D721Med (cell line): ENCODE measurements around the gene DNAJC15.

Source experiments
- DNase-seq: peaks from one replicate; pipeline ENCODE4 v3.0.0; 2011; ENCODE audit warnings: low spot score; ENCODE audit not compliant: insufficient read length
- FAIRE-seq: peaks from 2 replicates; lab custom pipeline; 2011; peaks lifted over from hg19 to GRCh38; lab: Jason Lieb, UNC
- TF ChIP-seq, protein P1 (sequence below): IDR thresholded peaks from 2 replicates; pipeline ENCODE4 v1.5.1; 2012; ENCODE audit warnings: mild to moderate bottlenecking, control low read depth; ENCODE audit not compliant: insufficient read depth; ENCODE audit errors: missing control alignments

The DNAJC15 gene

DNA sequence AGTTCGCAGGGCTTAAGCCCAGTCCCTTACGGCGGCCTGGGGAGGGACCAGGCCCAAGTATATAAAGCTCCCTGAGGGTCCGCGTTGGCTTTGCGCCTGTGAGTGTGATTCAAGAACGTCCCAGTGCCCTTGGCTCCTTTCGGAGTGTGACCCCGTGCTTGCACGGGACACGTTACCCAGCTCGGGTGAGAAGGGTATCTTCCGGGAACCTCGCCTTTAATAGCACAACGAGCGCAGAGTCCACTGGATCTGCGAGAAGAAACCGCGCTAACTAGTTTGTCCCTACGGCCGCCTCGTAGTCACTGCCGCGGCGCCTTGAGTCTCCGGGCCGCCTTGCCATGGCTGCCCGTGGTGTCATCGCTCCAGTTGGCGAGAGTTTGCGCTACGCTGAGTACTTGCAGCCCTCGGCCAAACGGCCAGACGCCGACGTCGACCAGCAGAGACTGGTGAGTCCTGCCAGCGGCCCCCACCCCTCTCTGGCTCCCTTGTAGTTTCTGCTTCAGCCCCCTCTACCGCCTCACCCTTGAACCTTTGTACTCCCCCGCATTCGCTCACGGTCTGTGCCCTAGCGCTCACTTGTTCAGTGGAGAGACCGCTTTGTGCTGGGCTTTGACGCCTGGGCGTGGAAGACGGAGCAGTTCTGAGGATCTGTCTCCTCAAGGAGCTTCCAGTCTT, at the start of gene DNAJC15:
Gene DNAJC15 (plus strand): TSS at position 298 of the 675 bp plus-strand sequence. CDS start 41 bp downstream, at position 339.
- DNase-seq (peak; percentile 54), FAIRE-seq (no peak)
- TF ChIP-seq, protein P1, sequence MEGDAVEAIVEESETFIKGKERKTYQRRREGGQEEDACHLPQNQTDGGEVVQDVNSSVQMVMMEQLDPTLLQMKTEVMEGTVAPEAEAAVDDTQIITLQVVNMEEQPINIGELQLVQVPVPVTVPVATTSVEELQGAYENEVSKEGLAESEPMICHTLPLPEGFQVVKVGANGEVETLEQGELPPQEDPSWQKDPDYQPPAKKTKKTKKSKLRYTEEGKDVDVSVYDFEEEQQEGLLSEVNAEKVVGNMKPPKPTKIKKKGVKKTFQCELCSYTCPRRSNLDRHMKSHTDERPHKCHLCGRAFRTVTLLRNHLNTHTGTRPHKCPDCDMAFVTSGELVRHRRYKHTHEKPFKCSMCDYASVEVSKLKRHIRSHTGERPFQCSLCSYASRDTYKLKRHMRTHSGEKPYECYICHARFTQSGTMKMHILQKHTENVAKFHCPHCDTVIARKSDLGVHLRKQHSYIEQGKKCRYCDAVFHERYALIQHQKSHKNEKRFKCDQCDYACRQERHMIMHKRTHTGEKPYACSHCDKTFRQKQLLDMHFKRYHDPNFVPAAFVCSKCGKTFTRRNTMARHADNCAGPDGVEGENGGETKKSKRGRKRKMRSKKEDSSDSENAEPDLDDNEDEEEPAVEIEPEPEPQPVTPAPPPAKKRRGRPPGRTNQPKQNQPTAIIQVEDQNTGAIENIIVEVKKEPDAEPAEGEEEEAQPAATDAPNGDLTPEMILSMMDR: no peak

DNA sequence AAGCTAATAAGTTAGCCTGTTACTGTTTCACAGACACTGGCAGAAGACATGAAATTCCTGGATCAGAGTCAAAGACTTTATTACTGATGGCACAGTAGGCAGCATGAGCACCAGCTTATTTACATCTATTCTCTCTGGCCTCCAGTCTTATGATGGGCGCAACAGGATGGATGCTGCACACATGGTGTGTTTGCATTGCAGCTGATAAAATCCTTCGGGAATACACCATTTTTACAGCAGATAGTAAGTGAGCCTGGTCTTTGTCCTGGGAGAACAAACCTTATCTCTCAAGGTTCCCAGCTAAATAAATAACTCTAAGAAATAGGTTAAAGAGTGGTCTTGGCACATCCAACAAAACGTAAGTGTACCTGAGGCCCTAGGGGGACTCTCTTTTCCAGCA, 47.3 kb upstream of the DNAJC15 start:
- DNase-seq (no peak), FAIRE-seq (no peak)
- TF ChIP-seq, protein P1: no peak

DNA sequence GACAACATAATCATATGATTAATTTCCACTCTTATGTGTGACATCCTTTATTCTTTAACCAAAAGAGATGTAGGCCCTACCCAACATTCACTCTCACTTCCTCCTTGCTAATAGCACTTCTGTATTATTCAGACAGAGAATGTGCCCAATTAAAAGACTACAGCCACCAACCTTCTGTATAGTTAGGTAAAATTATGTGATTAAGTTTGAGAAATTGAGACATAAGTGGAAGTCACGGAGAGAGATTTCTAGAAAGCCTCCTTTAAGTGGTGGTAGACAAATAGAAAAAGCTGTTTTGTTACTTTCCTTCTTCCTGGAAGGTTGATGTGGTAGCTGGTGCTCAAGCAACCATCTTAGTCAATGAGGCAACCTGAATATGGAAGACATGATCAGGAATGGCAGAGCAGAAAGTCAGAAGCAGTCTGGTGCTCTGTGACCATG, 46.1 kb upstream of the DNAJC15 start:
- TF ChIP-seq, protein P1: no peak
- DNase-seq (no peak), FAIRE-seq (no peak)

DNA sequence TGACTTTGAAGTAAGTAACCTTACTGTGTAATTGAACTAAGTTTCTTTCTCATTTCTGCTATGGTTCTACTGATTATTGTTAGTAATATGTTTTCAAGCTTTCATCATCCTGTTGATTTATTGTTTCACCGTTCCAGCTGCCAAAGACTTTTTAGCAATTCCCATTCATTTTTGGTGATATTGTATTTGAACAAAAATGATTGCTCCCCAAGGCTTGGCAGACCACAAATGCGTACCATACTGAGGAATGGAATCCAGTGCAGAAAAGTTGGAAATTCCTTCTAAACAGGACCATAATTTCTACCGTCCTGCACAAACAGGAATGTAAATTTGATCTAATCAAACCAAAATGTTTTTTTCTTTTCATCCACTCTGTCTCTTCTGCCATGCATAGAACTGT, 42.1 kb upstream of the DNAJC15 start:
- TF ChIP-seq, protein P1: no peak
- FAIRE-seq: no peak
- no peak for DNase-seq

DNA sequence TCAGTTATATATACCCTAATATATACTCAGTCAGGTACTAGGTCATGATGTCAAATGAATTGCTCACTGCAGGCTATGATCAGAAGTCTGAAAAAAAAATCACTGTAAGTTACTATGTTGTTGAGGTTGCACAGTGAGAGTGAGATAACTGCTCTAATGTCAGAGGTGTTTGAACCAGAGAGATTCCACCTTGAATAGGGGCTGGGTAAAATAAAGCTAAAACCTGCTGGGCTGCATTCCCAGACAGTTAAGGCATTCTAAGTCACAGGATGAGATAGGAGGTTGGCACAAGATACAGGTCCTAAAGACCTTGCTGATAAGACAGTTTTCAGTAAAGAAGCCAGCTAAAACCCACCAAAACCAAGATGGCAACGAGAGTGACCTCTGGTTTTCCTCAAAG, 41.5 kb upstream of the DNAJC15 start:
- TF ChIP-seq, protein P1: no peak
- FAIRE-seq (no peak), DNase-seq (no peak)

DNA sequence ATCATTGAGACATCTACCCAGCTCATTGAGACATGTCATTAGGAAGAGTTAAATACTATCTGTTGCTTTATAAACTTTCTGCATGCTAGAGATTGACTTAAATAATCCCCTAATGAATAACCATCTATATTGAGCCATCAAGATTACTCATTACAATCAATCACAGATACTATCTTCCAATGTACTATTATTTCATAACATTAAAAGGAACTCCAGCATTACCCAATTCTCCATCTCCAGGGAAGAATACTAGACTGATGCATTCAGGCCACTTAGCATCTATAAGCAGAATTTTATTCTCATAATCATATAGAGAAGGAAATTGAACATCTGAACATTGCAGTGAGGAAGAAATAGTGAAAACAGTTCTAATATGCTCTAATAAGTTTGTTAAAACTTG, 39.4 kb upstream of the DNAJC15 start:
- TF ChIP-seq, protein P1: no peak
- no peak for DNase-seq
- FAIRE-seq: no peak

DNA sequence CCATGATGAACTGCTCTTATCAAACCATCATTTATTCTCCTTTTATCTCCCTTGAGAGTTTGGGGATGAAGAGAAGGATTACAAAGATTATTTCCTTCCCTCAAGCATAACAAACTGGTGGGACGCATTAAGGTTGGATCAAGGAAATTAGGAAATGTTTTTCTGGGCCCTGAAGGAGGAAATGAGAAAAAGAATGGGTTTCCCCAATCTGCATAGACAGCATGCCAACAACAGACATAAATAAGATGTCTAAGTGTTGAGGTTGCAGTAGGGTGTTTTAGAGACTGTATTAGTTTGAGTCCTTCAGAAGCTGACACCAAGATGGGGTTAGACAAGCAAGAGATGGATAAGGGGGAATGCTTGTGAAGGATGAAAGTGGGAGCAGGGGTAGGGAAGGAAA, 38.7 kb upstream of the DNAJC15 start:
- TF ChIP-seq, protein P1: no peak
- DNase-seq: no peak
- no peak for FAIRE-seq
